Measurements from ENCODE around the gene FBXO38. TPM values are rescaled to one million over a fixed set of nuclear protein-coding genes. Genes with fewer than 3 reads are reported as not detected.

Gene FBXO38
- total RNA-seq, 4 donors from 2014 or later = 70.0 to 182 (median 79.3) TPM

Small RNAs within 50 kb of the gene (small RNA-seq; reads per million reads assigned to genes)
- gene RF00017 = 0 reads per million in 4 donors

Other genes with a start within 250 kb of the FBXO38 start
- gene SPINK14, start 215.4 kb upstream of the FBXO38 start, total RNA-seq = not detected
- gene SPINK6, start 180.9 kb upstream of the FBXO38 start, total RNA-seq = not detected
- not detected for gene MARCOL, start 145.4 kb upstream of the FBXO38 start, total RNA-seq
- gene SPINK13, start 115.2 kb upstream of the FBXO38 start, total RNA-seq = not detected
- gene SPINK7, start 71.5 kb upstream of the FBXO38 start, total RNA-seq = not detected
- not detected for gene SPINK9, start 48.4 kb upstream of the FBXO38 start, total RNA-seq